ENCODE results near the gene MAN1C1.

MAN1C1 gene

DNA sequence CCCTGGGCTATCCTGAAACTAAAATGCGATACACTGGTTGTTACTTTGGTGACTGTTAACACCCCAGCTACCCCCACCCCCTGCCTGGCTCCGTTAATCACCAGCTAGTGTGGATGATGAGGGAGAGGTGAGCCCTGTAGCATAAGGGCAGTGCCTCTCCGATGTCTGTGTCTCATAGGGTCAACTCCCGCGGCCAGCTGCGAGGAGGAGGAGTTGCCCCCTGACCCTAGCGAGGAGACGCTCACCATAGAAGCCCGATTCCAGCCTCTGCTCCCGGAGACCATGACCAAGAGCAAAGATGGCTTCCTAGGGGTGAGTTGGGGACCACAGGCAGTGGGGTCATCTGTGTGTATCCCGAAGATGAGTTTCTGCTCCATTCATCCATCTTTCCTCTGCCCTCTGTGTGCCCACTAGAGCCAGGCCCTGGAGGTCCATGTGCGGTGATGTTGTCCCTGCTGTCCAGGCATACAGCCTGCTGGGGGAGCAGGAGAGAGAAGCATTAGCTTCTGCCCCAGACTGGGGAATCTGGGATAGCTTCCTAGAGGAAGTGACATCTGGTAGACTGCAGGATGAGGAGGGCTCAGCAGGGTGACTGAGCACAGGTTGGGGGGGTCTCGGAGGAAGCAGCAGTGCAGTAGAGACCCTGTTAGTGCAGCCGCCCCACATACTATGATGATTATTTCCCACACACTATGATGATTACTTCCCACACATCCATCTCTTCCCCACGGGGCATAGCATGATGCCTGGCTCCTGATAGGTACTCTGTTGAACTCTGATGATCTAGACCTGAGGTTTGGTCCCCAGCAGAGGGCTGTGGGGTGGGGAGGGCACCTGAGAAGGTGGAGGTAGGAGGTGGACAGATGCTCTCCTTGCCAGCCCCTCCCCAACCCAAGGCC is 188.6 kb downstream of the MAN1C1 start:
- H3K4me3 ChIP-seq (ENCODE audit: low read depth, low read length), result no peak overlapping the region
- TF ChIP-seq, protein P1, sequence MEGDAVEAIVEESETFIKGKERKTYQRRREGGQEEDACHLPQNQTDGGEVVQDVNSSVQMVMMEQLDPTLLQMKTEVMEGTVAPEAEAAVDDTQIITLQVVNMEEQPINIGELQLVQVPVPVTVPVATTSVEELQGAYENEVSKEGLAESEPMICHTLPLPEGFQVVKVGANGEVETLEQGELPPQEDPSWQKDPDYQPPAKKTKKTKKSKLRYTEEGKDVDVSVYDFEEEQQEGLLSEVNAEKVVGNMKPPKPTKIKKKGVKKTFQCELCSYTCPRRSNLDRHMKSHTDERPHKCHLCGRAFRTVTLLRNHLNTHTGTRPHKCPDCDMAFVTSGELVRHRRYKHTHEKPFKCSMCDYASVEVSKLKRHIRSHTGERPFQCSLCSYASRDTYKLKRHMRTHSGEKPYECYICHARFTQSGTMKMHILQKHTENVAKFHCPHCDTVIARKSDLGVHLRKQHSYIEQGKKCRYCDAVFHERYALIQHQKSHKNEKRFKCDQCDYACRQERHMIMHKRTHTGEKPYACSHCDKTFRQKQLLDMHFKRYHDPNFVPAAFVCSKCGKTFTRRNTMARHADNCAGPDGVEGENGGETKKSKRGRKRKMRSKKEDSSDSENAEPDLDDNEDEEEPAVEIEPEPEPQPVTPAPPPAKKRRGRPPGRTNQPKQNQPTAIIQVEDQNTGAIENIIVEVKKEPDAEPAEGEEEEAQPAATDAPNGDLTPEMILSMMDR (IDR thresholded peaks at IDR 0.05; ENCODE audit: borderline replicate concordance, insufficient read depth, low read depth, low read length), result no peak

DNA sequence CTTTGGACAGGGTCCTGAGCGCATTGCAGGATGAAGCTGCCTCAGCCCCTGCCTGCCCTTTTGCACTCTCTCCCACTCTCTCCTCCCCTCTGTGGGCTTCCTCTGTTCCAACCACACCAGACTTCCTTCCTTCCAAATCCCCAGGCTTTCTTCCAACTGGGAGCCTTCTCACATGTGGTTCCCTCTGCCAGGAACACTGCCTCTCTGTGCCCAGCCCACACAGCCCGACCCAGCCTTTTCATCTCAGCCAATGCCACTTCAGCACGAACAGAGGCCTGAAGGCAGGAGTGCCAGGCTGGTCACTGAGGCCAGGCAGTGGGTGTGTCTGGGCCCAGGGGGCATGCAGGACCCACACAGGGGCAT is 189.3 kb downstream of the MAN1C1 start:
- TF ChIP-seq, protein P1 (IDR thresholded peaks at IDR 0.05; ENCODE audit: borderline replicate concordance, insufficient read depth, low read depth, low read length), result no peak
- H3K4me3 ChIP-seq (ENCODE audit: low read depth, low read length), result no peak overlapping the region

DNA sequence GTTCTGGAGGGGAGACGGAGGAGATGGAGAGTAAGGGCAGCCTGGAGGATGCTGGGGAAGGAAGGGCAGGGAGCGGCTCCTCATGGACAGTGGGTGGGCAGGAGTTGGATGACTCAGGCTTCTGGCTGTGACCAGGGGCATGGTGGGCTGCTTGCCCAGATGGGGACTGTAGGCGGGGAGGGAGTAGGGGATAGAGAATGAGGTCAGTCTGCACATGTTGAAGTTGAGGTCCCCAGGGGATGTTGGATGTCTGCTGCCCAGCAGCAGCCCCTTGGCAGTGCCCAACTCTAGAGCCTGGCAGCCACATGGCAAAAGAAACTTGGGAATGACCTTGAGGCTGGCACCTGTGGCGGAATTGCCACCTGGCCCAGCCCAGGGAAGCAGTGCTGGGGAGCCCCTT is 189.8 kb downstream of the MAN1C1 start:
- H3K4me3 ChIP-seq (ENCODE audit: low read depth, low read length), result no peak overlapping the region
- TF ChIP-seq, protein P1 (IDR thresholded peaks at IDR 0.05; ENCODE audit: borderline replicate concordance, insufficient read depth, low read depth, low read length), result no peak

DNA sequence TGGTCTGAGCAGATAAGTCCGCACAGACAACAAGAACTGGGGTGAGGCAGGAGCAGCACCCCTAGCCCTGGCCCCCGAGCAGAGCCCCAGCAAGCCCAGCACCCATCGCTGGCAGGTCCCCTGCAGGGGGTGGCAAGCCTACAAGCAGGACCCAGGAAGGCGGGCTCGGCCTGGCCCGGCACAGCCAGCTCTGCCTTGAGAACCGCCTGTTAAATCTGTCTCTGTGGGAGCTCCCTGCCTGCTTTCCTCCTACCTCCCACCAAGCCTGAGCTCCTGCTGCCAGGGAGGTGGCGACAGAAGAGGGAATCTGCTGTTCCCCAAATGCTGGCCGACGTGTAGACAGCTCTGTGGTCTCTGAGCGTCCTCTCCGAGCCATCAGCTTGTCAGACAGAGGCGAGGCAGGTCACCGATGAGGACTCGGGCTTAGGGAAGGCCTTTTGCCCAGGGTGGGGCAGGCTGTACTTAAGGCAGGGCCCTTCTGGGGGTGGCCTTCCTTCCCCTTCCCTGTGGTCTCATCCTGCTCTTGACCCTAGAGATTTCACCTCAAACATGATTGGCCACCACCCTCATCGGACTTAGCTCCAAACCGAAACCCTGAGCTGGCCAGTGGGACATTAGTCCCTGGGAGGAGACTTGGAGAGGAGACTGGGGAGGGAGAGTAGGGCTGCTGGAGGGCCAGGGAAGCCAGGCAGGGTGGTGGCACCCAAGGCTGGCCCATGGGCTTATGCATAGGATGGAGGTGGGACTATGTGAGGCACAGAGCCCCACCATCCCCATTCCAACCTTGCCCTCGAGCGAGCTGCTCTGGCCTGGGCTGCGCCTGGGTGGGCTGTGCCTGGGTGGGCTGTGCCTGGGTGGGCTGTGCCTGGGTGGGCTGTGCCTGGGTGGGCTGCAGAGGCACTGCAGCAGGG is 191.1 kb downstream of the MAN1C1 start:
- H3K4me3 ChIP-seq (ENCODE audit: low read depth, low read length), result no peak overlapping the region
- TF ChIP-seq, protein P1 (IDR thresholded peaks at IDR 0.05; ENCODE audit: borderline replicate concordance, insufficient read depth, low read depth, low read length), result no peak

DNA sequence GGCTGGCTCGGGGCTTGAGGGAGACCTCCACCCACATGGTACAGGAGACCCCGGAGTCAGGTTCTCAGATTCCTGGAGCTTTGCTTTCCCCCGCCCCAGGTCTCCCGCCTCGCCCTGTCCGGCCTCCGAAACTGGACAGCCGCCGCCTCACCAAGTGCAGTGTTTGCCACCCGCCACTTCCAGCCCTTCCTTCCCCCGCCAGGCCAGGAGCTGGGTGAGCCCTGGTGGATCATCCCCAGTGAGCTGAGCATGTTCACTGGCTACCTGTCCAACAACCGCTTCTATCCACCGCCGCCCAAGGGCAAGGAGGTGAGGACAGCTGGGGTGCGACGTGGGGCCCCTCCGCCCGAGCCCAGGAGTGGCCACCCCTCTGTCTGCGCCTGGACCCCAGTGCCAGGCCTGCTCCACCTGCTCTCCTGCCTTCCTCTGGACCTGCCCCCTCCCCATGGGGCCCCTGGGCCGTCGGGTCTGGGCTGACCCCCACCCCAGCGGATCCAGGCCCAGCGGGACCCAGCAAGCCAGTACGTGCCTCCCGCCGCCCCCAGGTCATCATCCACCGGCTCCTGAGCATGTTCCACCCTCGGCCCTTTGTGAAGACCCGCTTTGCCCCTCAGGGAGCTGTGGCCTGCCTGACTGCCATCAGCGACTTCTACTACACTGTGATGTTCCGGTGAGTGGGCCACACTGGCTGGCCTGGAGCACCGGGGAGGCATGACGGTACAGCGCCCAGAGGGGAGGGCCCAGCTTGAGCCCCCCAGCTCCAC is 192.1 kb downstream of the MAN1C1 start:
- no peak overlapping the region for H3K4me3 ChIP-seq (ENCODE audit: low read depth, low read length)
- TF ChIP-seq, protein P1 (IDR thresholded peaks at IDR 0.05; ENCODE audit: borderline replicate concordance, insufficient read depth, low read depth, low read length), result no peak

DNA sequence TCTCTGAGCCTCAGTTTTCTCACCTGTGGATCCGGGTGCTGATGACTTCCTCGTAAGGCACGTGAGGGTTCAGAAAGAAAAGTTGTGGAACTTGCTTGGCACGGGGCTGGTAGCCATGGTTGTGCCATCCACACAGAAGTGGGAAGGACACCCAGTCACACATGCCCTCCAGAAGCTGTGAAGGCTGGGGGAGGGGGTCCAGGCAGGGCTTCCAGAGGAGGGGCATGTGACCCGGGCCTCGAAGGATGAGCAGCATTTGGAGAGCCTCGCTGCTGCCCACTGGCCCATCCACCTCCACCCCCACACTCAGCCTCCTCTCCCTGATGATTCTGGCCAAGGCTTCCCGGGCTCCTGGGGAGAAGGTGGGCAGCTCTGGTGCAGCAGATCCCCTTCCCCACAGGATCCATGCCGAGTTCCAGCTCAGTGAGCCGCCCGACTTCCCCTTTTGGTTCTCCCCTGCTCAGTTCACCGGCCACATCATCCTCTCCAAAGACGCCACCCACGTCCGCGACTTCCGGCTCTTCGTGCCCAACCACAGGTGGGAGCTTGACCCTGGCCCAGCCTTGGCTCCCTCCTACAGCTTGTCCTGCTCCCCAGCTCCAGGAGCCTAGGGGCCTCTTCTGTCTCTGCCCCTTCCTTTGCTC is 192.8 kb downstream of the MAN1C1 start:
- TF ChIP-seq, protein P1 (IDR thresholded peaks at IDR 0.05; ENCODE audit: borderline replicate concordance, insufficient read depth, low read depth, low read length), result no peak
- H3K4me3 ChIP-seq (ENCODE audit: low read depth, low read length), result no peak overlapping the region

All from GM12875 (cell line).